Suprapubic skin (tissue), 3 donors: ENCODE measurements around the gene CNOT3.

Source experiments
- POLR2A ChIP-seq, 2 donors: fragments of 450-650 bp; IDR thresholded peaks; one replicate each; pipeline ENCODE4 v1.6.1; 2017; ENCODE audit warnings: antibody characterized with exemption in 2 of 2, mild to moderate bottlenecking in 2 of 2, moderate library complexity in 2 of 2
- TF ChIP-seq, protein P1 (sequence below), 2 donors: fragments of 200-600 bp in 1 of 2; fragments of 450-650 bp in 1 of 2; sonication (generic) in 1 of 2; IDR thresholded peaks; one replicate each; pipeline ENCODE4 v1.5.1; 2016 to 2019; ENCODE audit warnings: antibody characterized with exemption in 2 of 2, mild to moderate bottlenecking in 1 of 2, moderate library complexity in 1 of 2

GRCh38 chr19:54168174-54168917, 30.8 kb downstream of the CNOT3 start:
- TF ChIP-seq POLR2A (IDR thresholded peaks at IDR 0.05): no peak
- TF ChIP-seq, protein P1, sequence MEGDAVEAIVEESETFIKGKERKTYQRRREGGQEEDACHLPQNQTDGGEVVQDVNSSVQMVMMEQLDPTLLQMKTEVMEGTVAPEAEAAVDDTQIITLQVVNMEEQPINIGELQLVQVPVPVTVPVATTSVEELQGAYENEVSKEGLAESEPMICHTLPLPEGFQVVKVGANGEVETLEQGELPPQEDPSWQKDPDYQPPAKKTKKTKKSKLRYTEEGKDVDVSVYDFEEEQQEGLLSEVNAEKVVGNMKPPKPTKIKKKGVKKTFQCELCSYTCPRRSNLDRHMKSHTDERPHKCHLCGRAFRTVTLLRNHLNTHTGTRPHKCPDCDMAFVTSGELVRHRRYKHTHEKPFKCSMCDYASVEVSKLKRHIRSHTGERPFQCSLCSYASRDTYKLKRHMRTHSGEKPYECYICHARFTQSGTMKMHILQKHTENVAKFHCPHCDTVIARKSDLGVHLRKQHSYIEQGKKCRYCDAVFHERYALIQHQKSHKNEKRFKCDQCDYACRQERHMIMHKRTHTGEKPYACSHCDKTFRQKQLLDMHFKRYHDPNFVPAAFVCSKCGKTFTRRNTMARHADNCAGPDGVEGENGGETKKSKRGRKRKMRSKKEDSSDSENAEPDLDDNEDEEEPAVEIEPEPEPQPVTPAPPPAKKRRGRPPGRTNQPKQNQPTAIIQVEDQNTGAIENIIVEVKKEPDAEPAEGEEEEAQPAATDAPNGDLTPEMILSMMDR (IDR thresholded peaks at IDR 0.05): peak; percentile 57 to 95
